Skeletal muscle satellite cell (primary cell): ENCODE data around the gene GFER.

Experiments
- H3K27me3 ChIP-seq: 2 replicates; pipeline ENCODE4 v1.7.0; 2013; ENCODE audit warnings: low read length; ENCODE audit not compliant: control insufficient read depth, insufficient read depth
- H3K36me3 ChIP-seq: 2 replicates; pipeline ENCODE4 v1.7.0; 2013; ENCODE audit warnings: mild to moderate bottlenecking, control low read depth, low read length; ENCODE audit not compliant: insufficient read depth
- H3K4me1 ChIP-seq: 2 replicates; pipeline ENCODE4 v1.7.0; 2013; ENCODE audit warnings: low read length; ENCODE audit not compliant: control insufficient read depth, insufficient read depth
- H3K4me2 ChIP-seq: 2 replicates; pipeline ENCODE4 v1.7.0; 2013; ENCODE audit warnings: mild to moderate bottlenecking, low read length
- H3K4me3 ChIP-seq: 2 replicates; pipeline ENCODE4 v1.7.0; 2013; ENCODE audit warnings: low read length
- H3K9ac ChIP-seq: 2 replicates; pipeline ENCODE4 v1.7.0; 2013; ENCODE audit warnings: mild to moderate bottlenecking, low read depth, low read length, moderate library complexity
- H3K9me3 ChIP-seq: replicated peaks from 2 replicates; pipeline ENCODE4 v1.7.0; 2013; ENCODE audit warnings: mild to moderate bottlenecking, control low read depth, low read length

Gene GFER

GRCh38 chr16:1990101-1990350 lies 6.0 kb downstream of the GFER start:
- Histone ChIP-seq H3K4me2 (peak overlapping the region; percentile 56), H3K9ac (no peak overlapping the region), H3K36me3 (peaks cover 14% of the 10 kb centered on the region), H3K4me3 (no peak overlapping the region), H3K27me3 (peaks cover 28% of the 10 kb centered on the region), H3K9me3 (no peaks in the 10 kb centered on the region), H3K4me1 (peaks cover 27% of the 10 kb centered on the region)

- no peak overlapping the region for H3K4me3 ChIP-seq
- H3K9me3 ChIP-seq: no peaks in the 10 kb centered on the region
- no peak overlapping the region for H3K9ac ChIP-seq
- H3K27me3 ChIP-seq: peaks cover 28% of the 10 kb centered on the region
- H3K36me3 ChIP-seq: peaks cover 18% of the 10 kb centered on the region
- peak overlapping the region; percentile 47 for H3K4me2 ChIP-seq
- H3K4me1 ChIP-seq: peaks cover 22% of the 10 kb centered on the region
Observed at GRCh38 chr16:1990351-1991134, 6.5 kb downstream of the GFER start.

- Histone ChIP-seq H3K4me2 (no peak overlapping the region), H3K9ac (no peak overlapping the region), H3K4me1 (peaks cover 17% of the 10 kb centered on the region), H3K9me3 (no peaks in the 10 kb centered on the region), H3K27me3 (peaks cover 28% of the 10 kb centered on the region), H3K4me3 (no peak overlapping the region), H3K36me3 (peaks cover 14% of the 10 kb centered on the region)
Observed at GRCh38 chr16:1991135-1991551, 7.2 kb downstream of the GFER start.

GRCh38 chr16:1991588-1991947 lies 7.6 kb downstream of the GFER start:
- peak overlapping the region; percentile 62 for H3K4me3 ChIP-seq
- peaks cover 28% of the 10 kb centered on the region for H3K27me3 ChIP-seq
- no peaks in the 10 kb centered on the region for H3K9me3 ChIP-seq
- peak overlapping the region; percentile 79 for H3K4me2 ChIP-seq
- peaks cover 17% of the 10 kb centered on the region for H3K4me1 ChIP-seq
- no peak overlapping the region for H3K9ac ChIP-seq
- peaks cover 11% of the 10 kb centered on the region for H3K36me3 ChIP-seq

- Histone ChIP-seq H3K4me1 (peaks cover 21% of the 10 kb centered on the region), H3K4me3 (peak overlapping the region; percentile 62), H3K9ac (no peak overlapping the region)
Observed at GRCh38 chr16:1991948-1992703, 8.1 kb downstream of the GFER start.

GRCh38 chr16:1992704-1993317 lies 8.8 kb downstream of the GFER start:
- H3K4me1 ChIP-seq: peaks cover 28% of the 10 kb centered on the region
- H3K9ac ChIP-seq: no peak overlapping the region
- H3K9me3 ChIP-seq: no peaks in the 10 kb centered on the region
- H3K36me3 ChIP-seq: peaks cover 17% of the 10 kb centered on the region
- peak overlapping the region; percentile 70 for H3K4me2 ChIP-seq
- H3K27me3 ChIP-seq: peaks cover 28% of the 10 kb centered on the region
- peak overlapping the region; percentile 56 for H3K4me3 ChIP-seq

More at GRCh38 chr16:1991948-1992703, 8.1 kb downstream of the GFER start:
- Histone ChIP-seq H3K9me3 (no peaks in the 10 kb centered on the region), H3K27me3 (peaks cover 28% of the 10 kb centered on the region), H3K4me2 (peak overlapping the region; percentile 79), H3K36me3 (peaks cover 12% of the 10 kb centered on the region)

- peaks cover 27% of the 10 kb centered on the region for H3K27me3 ChIP-seq
- H3K9ac ChIP-seq: no peak overlapping the region
- peaks cover 34% of the 10 kb centered on the region for H3K4me1 ChIP-seq
- H3K36me3 ChIP-seq: peaks cover 23% of the 10 kb centered on the region
- no peaks in the 10 kb centered on the region for H3K9me3 ChIP-seq
- H3K4me3 ChIP-seq: no peak overlapping the region
- no peak overlapping the region for H3K4me2 ChIP-seq
Observed at GRCh38 chr16:1993731-1994131, 9.7 kb downstream of the GFER start.

- Histone ChIP-seq H3K9me3 (no peaks in the 10 kb centered on the region), H3K9ac (no peak overlapping the region), H3K36me3 (peaks cover 59% of the 10 kb centered on the region)
Observed at GRCh38 chr16:1997494-1998359, 13.7 kb downstream of the GFER start.

GRCh38 chr16:1998360-1998835 lies 14.4 kb downstream of the GFER start:
- peaks cover 16% of the 10 kb centered on the region for H3K4me1 ChIP-seq
- no peaks in the 10 kb centered on the region for H3K27me3 ChIP-seq
- H3K9me3 ChIP-seq: no peaks in the 10 kb centered on the region
- H3K4me2 ChIP-seq: no peak overlapping the region
- peaks cover 65% of the 10 kb centered on the region for H3K36me3 ChIP-seq
- no peak overlapping the region for H3K4me3 ChIP-seq
- no peak overlapping the region for H3K9ac ChIP-seq

More at GRCh38 chr16:1997494-1998359, 13.7 kb downstream of the GFER start:
- Histone ChIP-seq H3K4me1 (peaks cover 16% of the 10 kb centered on the region), H3K4me3 (no peak overlapping the region), H3K4me2 (no peak overlapping the region), H3K27me3 (no peaks in the 10 kb centered on the region)

GRCh38 chr16:1998852-1999801 lies 15.1 kb downstream of the GFER start:
- Histone ChIP-seq H3K4me1 (peaks cover 19% of the 10 kb centered on the region), H3K27me3 (no peaks in the 10 kb centered on the region), H3K9ac (no peak overlapping the region), H3K4me2 (no peak overlapping the region), H3K36me3 (peaks cover 68% of the 10 kb centered on the region), H3K4me3 (no peak overlapping the region), H3K9me3 (no peaks in the 10 kb centered on the region)
